T-helper 1 cell (primary cell): ENCODE data around the gene SUPT20H.
"Not testable (repeated sequence)": the region's sequence is repeated elsewhere in the genome, so short reads cannot be mapped to it uniquely, and the experiment has no call there.

Experiments
- DNase-seq, 5 donors: peaks; one replicate each; pipeline ENCODE4 v3.0.0-alpha.2; 2012 to 2020

The SUPT20H gene

GRCh38 chr13:37069597-37070103 lies 10.2 kb upstream of the SUPT20H start:
- DNase-seq: no peak

- no peak for DNase-seq
Measured at GRCh38 chr13:37068962-37069361, 9.5 kb upstream of the SUPT20H start.

GRCh38 chr13:37067874-37068273 lies 8.4 kb upstream of the SUPT20H start:
- no peak for DNase-seq

- no peak for DNase-seq
Measured at GRCh38 chr13:37065890-37066526, 6.5 kb upstream of the SUPT20H start.

- no peak for DNase-seq
Measured at GRCh38 chr13:37059848-37060192, 332 bp upstream of the SUPT20H start.

GRCh38 chr13:37056228-37056627 lies 3.3 kb downstream of the SUPT20H start:
- not testable (repeated sequence) for DNase-seq

- DNase-seq: not testable (repeated sequence)
Measured at GRCh38 chr13:37053111-37053510, 6.4 kb downstream of the SUPT20H start.

GRCh38 chr13:37049810-37050209 lies 9.7 kb downstream of the SUPT20H start:
- no peak for DNase-seq

- no peak for DNase-seq
Measured at GRCh38 chr13:37047846-37048245, 11.6 kb downstream of the SUPT20H start.

- no peak for DNase-seq
Measured at GRCh38 chr13:37047032-37047431, 12.5 kb downstream of the SUPT20H start.

- no peak for DNase-seq
Measured at GRCh38 chr13:37046062-37046461, 13.4 kb downstream of the SUPT20H start.

- no peak for DNase-seq
Measured at GRCh38 chr13:37040789-37041188, 18.7 kb downstream of the SUPT20H start.

- no peak for DNase-seq
Measured at GRCh38 chr13:37039896-37040295, 19.6 kb downstream of the SUPT20H start.

GRCh38 chr13:37037241-37037640 lies 22.2 kb downstream of the SUPT20H start:
- no peak for DNase-seq

- no peak for DNase-seq
Measured at GRCh38 chr13:37029617-37030016, 29.9 kb downstream of the SUPT20H start.

- DNase-seq: no peak
Measured at GRCh38 chr13:37027639-37028038, 31.8 kb downstream of the SUPT20H start.

- no peak for DNase-seq
Measured at GRCh38 chr13:37026771-37027170, 32.7 kb downstream of the SUPT20H start.

- DNase-seq: no peak
Measured at GRCh38 chr13:37023871-37024270, 35.6 kb downstream of the SUPT20H start.

GRCh38 chr13:37014609-37015008 lies 44.9 kb downstream of the SUPT20H start:
- no peak for DNase-seq

- DNase-seq: no peak
Measured at GRCh38 chr13:37011788-37012187, 47.7 kb downstream of the SUPT20H start.

- DNase-seq: no peak
Measured at GRCh38 chr13:37011002-37011401, 48.5 kb downstream of the SUPT20H start.

- no peak for DNase-seq
Measured at GRCh38 chr13:37010424-37010823, 49.1 kb downstream of the SUPT20H start.

GRCh38 chr13:37009692-37010091 lies 49.8 kb downstream of the SUPT20H start:
- DNase-seq: no peak

GRCh38 chr13:37001921-37002250 lies 57.6 kb downstream of the SUPT20H start:
- no peak for DNase-seq

- peak; percentile 89 to 95 (median 90) for DNase-seq
Measured at GRCh38 chr13:36999054-36999714, 60.3 kb downstream of the SUPT20H start, which contains the start of gene ALG5. TSS of gene ALG5 (minus strand) at chr13:36999340. CDS start at chr13:36999300, 40 bp downstream.
